ENCODE measurements around the gene ROCK2.

ROCK2 gene

GRCh38 chr2:11325961-11326676 is 18.3 kb downstream of the ROCK2 start:
- CTCF ChIA-PET, result interaction anchor here (0.6 to 1.2 kb wide), 4 partner anchors 10 to 182 kb away, joined by 3 to 8 read pairs (median 3); no protein-coding TSS in a partner anchor
- Histone ChIP-seq H3K4me1 (ENCODE audit: control insufficient read depth, insufficient read depth, low read length) (peaks cover 13% of the 10 kb centered on the region), H3K27ac (ENCODE audit: extremely low read depth, low read depth, low read length) (no peak overlapping the region), H3K36me3 (ENCODE audit: control insufficient read depth in 2 of 2, insufficient read depth in 1 of 2, low read length in 2 of 2) (no peaks in the 10 kb centered on the region), H3K4me3 (ENCODE audit: low read depth, low read length) (no peak overlapping the region), H3K9me3 (ENCODE audit: control insufficient read depth, insufficient read depth, low read depth, low read length) (no peaks in the 10 kb centered on the region)
- POLR2A ChIA-PET, result no interaction called here
- TF ChIP-seq ZNF174 (tag by site-specific recombination; IDR thresholded peaks at IDR 0.05) (no peak), ZNF266 (tag by site-specific recombination; IDR thresholded peaks at IDR 0.05; ENCODE audit: low read depth) (no peak), ZNF558 (tag by site-specific recombination; IDR thresholded peaks at IDR 0.05) (peak; percentile 97), ZNF221 (tag by site-specific recombination; IDR thresholded peaks at IDR 0.05; ENCODE audit: borderline replicate concordance) (no peak), ZNF335 (tag by site-specific recombination; conservative IDR thresholded peaks at IDR 0.05) (no peak), ZNF341 (tag by site-specific recombination; IDR thresholded peaks at IDR 0.05; ENCODE audit: low read depth) (no peak)

- ChIA-PET POLR2A (no interaction called here), CTCF (no interaction called here)
- Histone ChIP-seq H3K36me3 (ENCODE audit: control insufficient read depth in 2 of 2, insufficient read depth in 1 of 2, low read length in 2 of 2) (no peaks in the 10 kb centered on the region), H3K4me3 (ENCODE audit: low read depth, low read length) (no peak overlapping the region), H3K9me3 (ENCODE audit: control insufficient read depth, insufficient read depth, low read depth, low read length) (no peaks in the 10 kb centered on the region), H3K27ac (ENCODE audit: extremely low read depth, low read depth, low read length) (no peak overlapping the region), H3K4me1 (ENCODE audit: control insufficient read depth, insufficient read depth, low read length) (peaks cover 5% of the 10 kb centered on the region)
- TF ChIP-seq ZBTB11 (tag by site-specific recombination; conservative IDR thresholded peaks at IDR 0.05; ENCODE audit: low read depth) (no peak), MEIS1 (CRISPR knock-in tag; IDR thresholded peaks at IDR 0.05; ENCODE audit: borderline replicate concordance) (no peak), ZNF76 (tag by site-specific recombination; IDR thresholded peaks at IDR 0.05; ENCODE audit: borderline replicate concordance, low read depth) (no peak), ZNF488 (tag by site-specific recombination; IDR thresholded peaks at IDR 0.05) (no peak), ZNF580 (tag by site-specific recombination; IDR thresholded peaks at IDR 0.05) (no peak), HOXD13 (CRISPR knock-in tag; IDR thresholded peaks at IDR 0.05; ENCODE audit: borderline replicate concordance) (no peak), ZSCAN5A (tag by site-specific recombination; IDR thresholded peaks at IDR 0.05) (no peak), TCF7L2 (IDR thresholded peaks at IDR 0.05; ENCODE audit: borderline replicate concordance, low read depth, low read length) (no peak), REST (tag by site-specific recombination; IDR thresholded peaks at IDR 0.05) (no peak), HOXC10 (CRISPR knock-in tag; IDR thresholded peaks at IDR 0.05) (no peak), ZNF548 (tag by site-specific recombination; IDR thresholded peaks at IDR 0.05) (no peak), BCL6B (tag by site-specific recombination; IDR thresholded peaks at IDR 0.05) (no peak), BCL11B (tag by site-specific recombination; IDR thresholded peaks at IDR 0.05; ENCODE audit: low read depth) (no peak), ZNF214 (tag by site-specific recombination; IDR thresholded peaks at IDR 0.05; ENCODE audit: borderline replicate concordance) (no peak)
Measured at GRCh38 chr2:11321847-11322246, 22.6 kb downstream of the ROCK2 start.

Measured in HEK293 (cell line).